GM18861 (cell line): ENCODE results near the gene MYL10.

Experiments used
- ATAC-seq: cut with Tn5 transposase; IDR thresholded peaks from one replicate; pipeline ENCODE4 v1.9.1; 2021; ENCODE audit not compliant: unreplicated experiment

The MYL10 gene

DNA sequence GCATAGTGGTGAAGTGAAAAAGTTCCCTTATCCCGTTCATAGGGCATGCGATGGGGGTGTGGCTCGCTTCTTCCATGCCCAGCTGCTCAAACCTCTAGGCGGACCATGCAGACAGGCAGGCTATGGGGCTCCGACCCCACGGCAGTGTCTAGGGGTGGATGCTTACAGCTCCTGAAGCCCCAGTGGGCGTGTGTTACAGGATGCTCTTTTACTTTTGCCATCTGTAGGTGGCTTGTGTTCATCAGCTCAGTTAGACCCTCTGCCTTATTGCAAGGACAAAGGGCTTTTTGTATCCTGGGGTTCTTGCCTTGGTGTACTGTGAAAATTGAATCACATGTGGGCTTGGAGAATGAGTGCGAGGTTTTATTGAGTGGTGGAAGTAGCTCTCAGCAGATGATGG, at the start of gene MYL10:
Gene MYL10, minus strand, starts transcription at position 126 of the 400 bp plus-strand sequence. CDS start 178 bp downstream, outside the sequence.
- no peak for ATAC-seq

DNA sequence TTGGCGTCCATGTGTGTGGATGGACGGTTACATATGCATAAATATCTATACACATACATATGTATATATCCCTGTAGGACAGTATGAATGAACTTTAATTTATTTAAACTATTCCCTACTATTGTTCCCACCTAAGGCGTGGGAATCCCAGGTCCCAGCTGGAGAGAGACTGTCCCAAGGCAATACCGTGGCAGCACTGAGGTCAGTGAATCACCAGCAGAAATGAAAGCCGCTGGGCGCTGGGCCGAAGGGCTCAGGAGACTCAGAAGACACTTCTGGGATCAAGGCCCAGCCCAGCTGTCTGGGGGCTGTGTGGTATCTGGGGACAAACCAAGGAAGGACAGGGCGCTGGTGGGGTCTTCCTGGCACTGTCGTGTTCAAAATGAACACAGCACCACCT, 49.6 kb upstream of the MYL10 start:
- ATAC-seq, result no peak

DNA sequence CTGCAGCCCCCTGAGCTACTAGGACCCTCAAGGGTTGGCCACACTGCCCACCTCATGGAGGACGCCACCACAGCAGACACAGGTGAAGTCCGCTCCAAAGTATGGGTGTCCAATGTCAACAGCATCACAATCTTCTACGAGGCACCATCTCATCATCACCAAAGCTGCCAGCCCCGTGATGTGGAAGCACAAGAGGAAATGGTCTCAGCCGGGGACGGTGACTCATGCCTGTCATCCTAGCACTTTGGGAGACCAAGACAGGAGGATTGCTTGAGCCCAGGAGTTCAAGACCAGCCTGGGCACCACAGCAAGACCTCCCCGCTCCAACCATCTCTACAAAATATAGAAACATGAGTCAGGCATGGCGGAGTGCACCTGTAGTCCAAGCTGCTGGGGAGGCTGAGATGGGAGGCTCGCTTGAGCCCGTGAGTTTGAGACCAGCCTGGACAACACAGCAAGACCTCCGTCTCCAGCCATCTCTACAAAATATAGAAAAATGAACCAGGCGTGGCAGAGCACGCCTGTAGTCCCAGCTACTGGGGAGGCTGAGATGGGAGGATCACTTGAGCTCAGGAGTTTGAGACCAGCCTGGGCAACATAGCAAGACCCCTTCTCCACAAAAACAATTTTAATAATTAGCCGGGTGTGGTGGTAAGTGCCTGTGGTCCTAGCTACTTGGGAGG, 48.8 kb upstream of the MYL10 start:
- ATAC-seq, result no peak

DNA sequence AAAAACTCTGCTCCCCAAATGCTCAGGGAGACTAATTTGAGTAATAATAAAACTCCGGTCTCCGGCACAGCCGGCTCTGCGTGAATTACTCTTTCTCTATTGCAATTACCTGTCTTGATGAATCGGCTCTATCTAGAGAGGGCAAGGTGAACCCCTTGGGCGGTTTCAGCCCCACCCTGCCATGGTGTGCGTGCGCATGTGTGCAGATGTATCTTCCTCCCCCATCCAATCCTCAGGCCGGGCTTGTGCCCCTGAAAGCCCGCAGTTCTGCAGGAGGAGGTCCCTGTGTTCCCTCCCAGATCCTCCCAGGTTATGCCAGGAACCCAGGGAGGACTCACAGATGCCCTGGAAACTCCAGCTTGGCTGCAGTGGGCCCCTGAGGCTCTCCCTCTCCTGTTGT, 48.3 kb upstream of the MYL10 start:
- no peak for ATAC-seq

GRCh38 chr7:101676956-101677355, 47.9 kb upstream of the MYL10 start:
- no peak for ATAC-seq

DNA sequence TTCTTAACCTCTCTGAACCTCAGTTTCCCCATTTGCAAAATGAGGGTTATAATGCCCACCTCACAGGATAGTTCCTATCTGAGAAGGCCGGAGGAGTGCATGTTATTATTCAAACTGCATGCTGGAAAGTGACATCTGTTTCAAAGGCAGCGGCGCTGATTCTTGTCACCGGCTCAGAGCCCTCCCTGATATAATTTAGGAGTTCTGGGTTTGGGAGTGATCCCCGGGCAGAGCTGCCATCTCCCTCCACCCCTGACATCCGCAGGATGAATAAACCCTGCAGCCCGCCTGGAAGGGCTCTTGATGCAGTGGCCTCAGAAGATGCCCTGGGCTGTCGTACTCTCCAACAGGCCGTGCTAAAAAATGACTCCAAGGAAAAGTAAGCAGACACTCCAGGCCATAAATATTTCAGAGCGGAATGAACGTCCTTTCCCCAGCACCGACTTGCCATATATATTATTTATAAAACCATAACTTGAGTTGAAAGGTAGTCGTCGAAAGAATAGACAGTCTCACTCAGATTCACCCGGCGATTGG, 47.0 kb upstream of the MYL10 start:
- ATAC-seq, result no peak

DNA sequence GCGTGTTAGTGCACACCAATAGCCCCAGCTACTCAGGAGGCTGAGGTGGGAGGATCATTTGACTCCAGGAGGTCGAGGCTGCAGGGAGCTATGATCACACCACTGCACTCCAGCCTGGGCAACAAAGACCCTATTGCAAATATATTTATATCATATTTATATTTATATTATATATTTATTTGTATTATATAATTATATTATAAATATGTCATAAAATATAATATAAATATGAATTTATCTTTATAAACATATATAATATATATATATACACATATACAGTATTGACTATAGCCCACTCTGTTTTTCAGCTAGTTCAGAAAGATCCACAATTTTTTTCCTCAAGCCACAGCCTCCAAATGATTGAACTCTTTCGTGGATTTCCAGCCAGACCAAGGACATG, 45.3 kb upstream of the MYL10 start:
- no peak for ATAC-seq

DNA sequence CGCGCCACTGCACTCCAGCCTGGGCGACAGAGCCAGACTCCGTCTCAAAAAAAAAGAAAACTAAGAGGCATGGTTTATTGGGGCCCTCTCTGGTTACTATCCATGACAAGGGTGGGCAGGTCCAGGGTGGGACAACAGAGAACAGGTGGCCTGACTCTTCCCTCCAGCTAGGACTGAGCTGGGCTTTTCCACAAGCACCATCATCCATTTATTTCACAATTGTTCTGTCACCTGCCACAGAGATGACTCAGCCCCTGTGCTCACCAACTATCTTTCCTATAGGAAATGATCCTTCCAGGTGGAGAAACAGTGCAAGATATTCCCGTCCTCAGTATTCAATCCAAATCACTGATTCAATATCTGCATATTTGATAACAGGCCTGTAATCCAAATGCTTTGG, 44.9 kb upstream of the MYL10 start:
- ATAC-seq, result no peak

- no peak for ATAC-seq
Measured at GRCh38 chr7:101673315-101673714, 44.2 kb upstream of the MYL10 start.

- ATAC-seq, result no peak
Measured at GRCh38 chr7:101671371-101672356, 42.6 kb upstream of the MYL10 start.

DNA sequence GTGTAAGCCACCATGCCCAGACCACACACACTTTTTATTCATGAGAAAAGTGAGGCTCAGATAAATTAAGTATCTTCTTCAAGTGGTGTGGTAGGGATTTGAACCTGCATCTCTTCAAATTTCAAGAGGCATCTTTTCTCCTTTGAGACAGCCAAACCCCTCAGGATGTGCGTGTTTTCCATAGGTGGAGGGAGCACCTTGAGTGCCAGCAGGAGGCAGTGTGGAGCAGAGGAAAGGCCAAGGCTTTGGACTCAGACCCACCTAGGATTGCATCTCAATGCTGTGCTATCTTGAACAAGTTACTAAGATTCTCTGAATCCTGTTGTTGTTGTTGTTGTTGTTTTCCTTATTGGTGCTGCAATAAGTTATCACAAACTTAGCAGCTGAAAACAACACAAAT, 40.2 kb upstream of the MYL10 start:
- ATAC-seq, result no peak

- ATAC-seq, result no peak
Measured at GRCh38 chr7:101668726-101669125, 39.6 kb upstream of the MYL10 start.

DNA sequence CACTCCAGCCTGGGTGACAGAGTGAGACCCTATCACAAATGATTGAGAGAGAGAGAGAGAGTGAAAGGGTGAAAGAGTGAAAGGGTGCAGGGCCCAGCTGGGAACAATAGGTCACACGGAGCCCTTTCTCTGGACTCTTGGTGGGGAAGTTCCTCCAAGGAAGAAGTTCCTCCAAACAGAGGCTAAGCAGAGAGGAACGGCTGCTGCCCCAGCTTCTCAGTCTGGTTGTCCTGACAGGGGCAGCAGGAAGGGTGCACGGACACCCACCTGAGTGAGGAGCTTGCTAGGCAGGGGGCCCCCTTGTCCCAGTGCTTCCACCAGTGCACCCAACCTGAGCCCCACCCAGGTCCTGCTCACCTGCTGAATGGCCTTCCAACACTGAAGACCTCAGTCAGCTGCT, 38.8 kb upstream of the MYL10 start:
- ATAC-seq, result no peak

DNA sequence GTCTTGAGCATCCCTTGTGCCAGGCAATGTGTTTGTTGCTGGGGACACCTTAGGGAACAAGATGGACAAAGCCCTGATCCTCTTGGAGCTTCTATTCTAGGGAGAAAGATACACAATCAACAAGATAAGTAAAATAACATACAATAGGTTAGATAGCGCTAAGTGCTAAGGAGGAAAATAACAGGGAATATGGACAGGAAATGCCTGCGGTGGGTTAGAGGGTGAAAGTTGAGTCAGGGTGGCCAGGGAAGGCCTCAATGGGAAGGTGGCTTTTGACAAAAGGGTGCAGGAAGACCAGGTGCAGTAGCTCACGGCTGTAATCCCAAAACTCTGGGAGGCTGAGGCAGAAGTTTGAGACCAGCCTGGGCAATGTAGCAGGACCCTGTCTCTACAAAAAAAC, 38.3 kb upstream of the MYL10 start:
- ATAC-seq, result no peak

DNA sequence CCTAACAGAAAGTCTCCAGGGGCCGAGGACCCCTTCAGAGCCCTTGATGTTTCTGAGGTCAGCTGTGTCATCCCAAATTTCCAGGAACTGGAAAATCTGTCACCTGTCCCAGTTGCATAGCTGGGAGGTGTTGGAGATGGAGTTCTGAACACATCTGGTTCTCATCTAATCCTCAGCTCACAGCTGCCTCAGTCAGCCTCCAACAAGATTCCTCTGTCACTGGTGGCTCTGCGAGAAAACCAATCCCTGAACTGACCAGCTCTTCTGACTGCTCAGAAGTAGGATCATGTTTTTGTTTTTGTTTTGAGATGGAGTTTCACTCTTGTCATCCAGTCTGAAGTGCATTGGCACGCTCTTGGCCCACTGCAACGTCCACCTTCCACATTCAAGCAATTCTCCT, 37.6 kb upstream of the MYL10 start:
- ATAC-seq, result no peak

DNA sequence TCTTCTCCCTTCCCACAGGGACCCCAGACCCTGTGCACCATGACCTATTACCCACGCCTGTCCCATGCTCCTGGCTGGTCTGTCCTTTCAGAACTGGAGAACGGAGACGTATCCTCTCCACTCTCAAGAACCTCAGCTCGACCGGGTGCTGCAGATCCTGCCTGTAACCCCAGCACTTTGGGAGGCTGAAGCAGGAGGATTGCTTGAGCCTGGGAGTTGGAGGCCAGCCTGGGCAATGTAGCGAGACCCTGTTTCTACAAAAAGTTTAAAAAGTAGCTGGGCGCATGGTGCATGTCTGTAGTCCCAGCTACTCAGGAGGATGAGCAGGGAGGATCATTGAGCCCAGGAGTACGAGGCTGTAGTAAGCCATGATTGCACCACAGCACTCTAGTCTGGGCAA, 37.2 kb upstream of the MYL10 start:
- no peak for ATAC-seq

DNA sequence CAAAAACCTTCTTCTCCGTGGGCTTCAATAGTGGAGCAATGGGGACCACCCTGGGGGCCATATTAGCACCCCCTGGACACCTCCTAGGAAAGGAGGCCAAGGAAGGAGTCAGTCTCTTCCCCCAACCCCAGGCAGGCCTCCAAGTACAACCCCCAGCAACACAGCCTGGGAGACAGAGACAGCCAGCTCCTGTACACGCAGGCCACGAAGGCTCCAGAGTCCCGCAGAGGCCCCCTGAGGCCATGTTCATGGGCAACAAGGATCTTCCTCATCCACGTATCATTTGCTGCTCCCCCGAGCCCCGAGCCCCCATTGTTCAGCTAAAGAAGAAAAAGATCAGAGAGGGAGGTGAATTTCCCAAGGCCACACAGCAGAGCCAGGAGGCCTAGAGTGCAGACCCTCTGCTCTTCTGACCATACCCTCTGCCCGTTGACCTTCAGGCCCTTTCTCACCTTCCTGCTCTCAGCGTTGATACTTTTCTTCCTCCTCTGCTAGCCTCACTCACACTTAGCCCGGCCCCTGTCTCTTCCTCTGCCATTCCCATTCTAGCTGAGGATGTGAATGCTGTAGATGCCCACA, 35.9 kb upstream of the MYL10 start:
- no peak for ATAC-seq

DNA sequence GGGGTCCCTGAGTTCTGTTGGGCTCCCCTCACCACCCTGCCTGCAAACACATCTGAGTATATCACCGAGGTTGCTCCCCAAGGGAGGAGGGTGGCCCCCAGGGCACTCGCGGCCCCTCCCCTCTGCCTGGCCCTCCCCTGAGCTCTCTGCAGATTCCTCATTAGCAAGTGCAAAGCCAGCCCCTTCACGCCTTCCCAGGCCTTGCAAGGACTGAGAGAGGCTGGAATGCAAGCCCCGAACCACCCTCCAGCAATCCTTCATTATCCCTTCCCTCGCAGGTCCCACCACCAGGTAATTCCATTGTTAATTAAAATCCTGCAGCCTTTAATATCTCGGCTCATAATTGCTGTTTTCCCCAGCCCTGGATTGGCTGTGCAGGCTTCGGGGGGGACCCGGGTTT, 35.3 kb upstream of the MYL10 start:
- no peak for ATAC-seq

- no peak for ATAC-seq
Measured at GRCh38 chr7:101663747-101664146, 34.7 kb upstream of the MYL10 start.

- no peak for ATAC-seq
Measured at GRCh38 chr7:101662447-101662998, 33.4 kb upstream of the MYL10 start.

- no peak for ATAC-seq
Measured at GRCh38 chr7:101659706-101660105, 30.6 kb upstream of the MYL10 start.
